Stimulated activated CD4-positive, alpha-beta T cell treated with anti-CD3 and anti-CD28 coated beads, Interleukin-2, amount 100 ng/mL, for 4 hours (primary cell): ENCODE measurements around the gene ARHGAP25.

Source experiments
- DNase-seq: peaks from one replicate; pipeline ENCODE4 v3.0.0-alpha.2; 2020; ENCODE audit warnings: low read depth

The ARHGAP25 gene

GRCh38 chr2:68871159-68871764 lies 136.7 kb downstream of the ARHGAP25 start, which contains the start of gene BMP10:
TSS of gene BMP10 (minus strand) at chr2:68871397. CDS start at chr2:68871358, 39 bp downstream.
- no peak for DNase-seq
